H1 (cell line): ENCODE results near the gene SIK2. TPM values are rescaled to one million over a fixed set of nuclear protein-coding genes. Genes with fewer than 3 reads are reported as not detected.

ENCODE experiments used
- CTCF ChIA-PET: fragments of 300-600 bp; sonication (Branson Sonifier 250); formaldehyde crosslinking; loops from one replicate; lab custom pipeline; 2021; ENCODE audit not compliant: partially characterized antibody; lab: Charles Lee
- POLR2A ChIA-PET: fragments of 300-600 bp; sonication (Branson Sonifier 250); formaldehyde crosslinking; loops from one replicate; lab custom pipeline; 2021; ENCODE audit warnings: inconsistent platforms; ENCODE audit not compliant: partially characterized antibody; lab: Charles Lee
- DNase-seq, 2 experiments: peaks; one replicate each; pipeline versions ENCODE4 v3.0.0 to v3.0.0-alpha.2; 2010 to 2022; ENCODE audit warnings: low spot score in 2 of 2, low read depth in 1 of 2, mixed read lengths in 1 of 2
- FAIRE-seq: peaks from 2 replicates; lab custom pipeline; 2011; peaks lifted over from hg19 to GRCh38; lab: Jason Lieb, UNC
- H2AFZ ChIP-seq: 2 replicates; pipeline ENCODE4 v1.8.1; 2012; ENCODE audit warnings: low read length, inconsistent platforms
- H2AK5ac ChIP-seq: 2 replicates; pipeline ENCODE4 v1.6.1; 2013; ENCODE audit warnings: low read depth, low read length
- H2BK120ac ChIP-seq: replicated peaks from 2 replicates; pipeline ENCODE3; 2013; ENCODE audit warnings: low read depth, low read length, inconsistent platforms
- H2BK12ac ChIP-seq: 2 replicates; pipeline ENCODE4 v1.6.1; 2013; ENCODE audit warnings: low read depth, low read length
- H2BK15ac ChIP-seq: 2 replicates; pipeline ENCODE4 v1.6.1; 2013; ENCODE audit warnings: low read length
- H2BK20ac ChIP-seq: 2 replicates; pipeline ENCODE4 v1.6.1; 2013; ENCODE audit warnings: low read length
- H2BK5ac ChIP-seq: 2 replicates; pipeline ENCODE4 v1.6.1; 2013; ENCODE audit warnings: low read depth, low read length
- H3K14ac ChIP-seq: 2 replicates; pipeline ENCODE4 v1.6.1; 2013; ENCODE audit warnings: inconsistent platforms; ENCODE audit not compliant: insufficient read length
- H3K18ac ChIP-seq: 2 replicates; pipeline ENCODE4 v1.6.1; 2013; ENCODE audit warnings: low read length; ENCODE audit errors: extremely low read depth
- H3K23ac ChIP-seq: 2 replicates; pipeline ENCODE4 v1.6.1; 2013; ENCODE audit warnings: inconsistent platforms; ENCODE audit not compliant: insufficient read length
- H3K23me2 ChIP-seq: 2 replicates; pipeline ENCODE4 v1.6.1; 2013; ENCODE audit warnings: low read depth, low read length
- H3K27ac ChIP-seq: 2 replicates; pipeline ENCODE4 v1.6.1; 2011; ENCODE audit warnings: low read depth, low read length, inconsistent platforms
- H3K27me3 ChIP-seq, 4 experiments: replicated peaks in 1 of 4; 1 replicate in 1 of 4; 2 replicates in 3 of 4; pipeline versions ENCODE4 v1.6.1 to v1.8.1; 2011 to 2013; ENCODE audit warnings: low read length in 3 of 4, mild to moderate bottlenecking in 3 of 4, inconsistent platforms in 2 of 4, mixed read lengths in 2 of 4, moderate library complexity in 1 of 4; ENCODE audit not compliant: control insufficient read depth in 3 of 4, insufficient read depth in 3 of 4; ENCODE audit errors: extremely low read depth in 1 of 4
- H3K36me3 ChIP-seq, 4 experiments: 2 replicates each; pipeline versions ENCODE4 v1.6.1 to v1.8.1; 2011 to 2013; ENCODE audit warnings: mild to moderate bottlenecking in 4 of 4, low read length in 3 of 4, moderate library complexity in 2 of 4, control low read depth in 1 of 4, inconsistent platforms in 1 of 4; ENCODE audit not compliant: insufficient read depth in 4 of 4, control insufficient read depth in 2 of 4
- H3K4ac ChIP-seq: replicated peaks from 2 replicates; pipeline ENCODE3; 2013; ENCODE audit warnings: low read length, low read depth, mixed read lengths, inconsistent platforms; ENCODE audit not compliant: insufficient read length
- H3K4me1 ChIP-seq, 4 experiments: replicated peaks in 1 of 4; 1 replicate in 1 of 4; 2 replicates in 3 of 4; pipeline versions ENCODE4 v1.6.1 to v1.8.1; 2011 to 2013; ENCODE audit warnings: low read length in 3 of 4, inconsistent platforms in 2 of 4, mixed read lengths in 1 of 4; ENCODE audit not compliant: insufficient read depth in 4 of 4, control insufficient read depth in 3 of 4
- H3K4me2 ChIP-seq, 2 experiments: 2 replicates each; pipeline versions ENCODE4 v1.6.1 to v1.8.1; 2011 to 2013; ENCODE audit warnings: low read depth in 2 of 2, low read length in 2 of 2, control low read depth in 1 of 2, inconsistent platforms in 1 of 2, mild to moderate bottlenecking in 1 of 2; ENCODE audit not compliant: insufficient read depth in 1 of 2
- H3K4me3 ChIP-seq, 4 experiments: fragments of 200-600, 300-600 bp in 1 of 4; sonication (generic), shearing (Covaris generic), sonication (Bioruptor Twin) in 1 of 4; 2 replicates each; pipeline versions ENCODE4 v1.5.1 to v1.8.1; 2011 to 2016; ENCODE audit warnings: low read length in 4 of 4, low read depth in 3 of 4, control low read depth in 2 of 4, inconsistent platforms in 2 of 4, mild to moderate bottlenecking in 2 of 4, mixed read lengths in 1 of 4, moderate library complexity in 1 of 4; ENCODE audit not compliant: insufficient read depth in 2 of 4; ENCODE audit errors: extremely low read depth in 1 of 4
- H3K56ac ChIP-seq: replicated peaks from 2 replicates; pipeline ENCODE3; 2013; ENCODE audit warnings: low read depth, mild to moderate bottlenecking, mixed read lengths, low read length, inconsistent platforms; ENCODE audit not compliant: insufficient read length
- H3K79me1 ChIP-seq: 2 replicates; pipeline ENCODE4 v1.6.1; 2013; ENCODE audit warnings: low read depth, low read length, control low read depth
- H3K79me2 ChIP-seq, 2 experiments: 2 replicates each; pipeline versions ENCODE4 v1.6.1 to v1.8.1; 2012 to 2013; ENCODE audit warnings: low read length in 2 of 2, mild to moderate bottlenecking in 2 of 2, inconsistent platforms in 1 of 2; ENCODE audit not compliant: insufficient read depth in 2 of 2, control insufficient read depth in 1 of 2
- H3K9ac ChIP-seq, 4 experiments: replicated peaks in 1 of 4; 1 replicate in 1 of 4; 2 replicates in 3 of 4; pipeline versions ENCODE4 v1.6.1 to v1.8.1; 2011 to 2013; ENCODE audit warnings: low read depth in 3 of 4, low read length in 3 of 4, control low read depth in 2 of 4, mild to moderate bottlenecking in 2 of 4, moderate library complexity in 2 of 4, inconsistent platforms in 1 of 4; ENCODE audit errors: extremely low read depth in 1 of 4
- H3K9me3 ChIP-seq, 2 experiments: 2 replicates each; pipeline versions ENCODE4 v1.6.1 to v1.8.1; 2012 to 2013; ENCODE audit warnings: mild to moderate bottlenecking in 2 of 2, moderate library complexity in 2 of 2, control low read depth in 1 of 2, inconsistent platforms in 1 of 2, low read depth in 1 of 2, low read length in 1 of 2, mixed read lengths in 1 of 2; ENCODE audit not compliant: insufficient read depth in 2 of 2
- H4K20me1 ChIP-seq, 2 experiments: replicated peaks in 1 of 2; 2 replicates each; pipeline versions ENCODE3 to v1.8.1; 2011 to 2013; ENCODE audit warnings: inconsistent platforms in 2 of 2, low read length in 2 of 2, mild to moderate bottlenecking in 1 of 2; ENCODE audit not compliant: insufficient read depth in 2 of 2, control insufficient read depth in 1 of 2
- H4K5ac ChIP-seq: 2 replicates; pipeline ENCODE4 v1.6.1; 2013; ENCODE audit warnings: low read length, low read depth, mixed read lengths, inconsistent platforms; ENCODE audit not compliant: insufficient read length
- H4K8ac ChIP-seq: 2 replicates; pipeline ENCODE4 v1.8.0; 2013; ENCODE audit warnings: mild to moderate bottlenecking, moderate library complexity, low read length, inconsistent platforms; ENCODE audit not compliant: insufficient read depth; ENCODE audit errors: extremely low read depth
- H4K91ac ChIP-seq: replicated peaks from 2 replicates; pipeline ENCODE3; 2013; ENCODE audit warnings: low read length, mixed read lengths, inconsistent platforms; ENCODE audit not compliant: insufficient read length
- CBX8 ChIP-seq: fragments of 300-800, 300-1000 bp; sonication (generic); IDR thresholded peaks from 2 replicates; pipeline ENCODE4 v1.7.1; 2016; ENCODE audit warnings: low read depth, low read length, borderline replicate concordance
- CHD2 ChIP-seq: IDR thresholded peaks from 2 replicates; pipeline ENCODE4 v1.6.1; 2012; ENCODE audit warnings: low read length, improper control_type of control experiment
- CTBP2 ChIP-seq: IDR thresholded peaks from 2 replicates; pipeline ENCODE4 v1.7.0; 2011; ENCODE audit warnings: borderline replicate concordance, mild to moderate bottlenecking, moderate library complexity, mixed read lengths, low read length; ENCODE audit not compliant: insufficient read depth, insufficient read length
- EGR1 ChIP-seq: IDR thresholded peaks from 2 replicates; pipeline ENCODE4 v1.6.1; 2011; ENCODE audit warnings: low read depth, low read length, borderline replicate concordance
- GABPA ChIP-seq: IDR thresholded peaks from 2 replicates; pipeline ENCODE4 v1.6.1; 2011; ENCODE audit warnings: mild to moderate bottlenecking, low read length, moderate library complexity, borderline replicate concordance; ENCODE audit not compliant: insufficient read depth
- JUN ChIP-seq: IDR thresholded peaks from 2 replicates; pipeline ENCODE4 v1.6.1; 2011; ENCODE audit warnings: low read depth, mild to moderate bottlenecking, improper control_type of control experiment, low read length
- KDM5A ChIP-seq: fragments of 200-600 bp; IDR thresholded peaks from 2 replicates; pipeline ENCODE4 v1.7.1; 2012; ENCODE audit warnings: mild to moderate bottlenecking, low read length, inconsistent platforms, mixed read lengths
- MAFK ChIP-seq: IDR thresholded peaks from 2 replicates; pipeline ENCODE4 v1.6.1; 2012; ENCODE audit warnings: low read depth, mild to moderate bottlenecking, improper control_type of control experiment, low read length
- RFX5 ChIP-seq: IDR thresholded peaks from 2 replicates; pipeline ENCODE4 v1.6.1; 2011; ENCODE audit warnings: low read depth, low read length, improper control_type of control experiment, borderline replicate concordance
- SIN3A ChIP-seq, 2 experiments: IDR thresholded peaks in 1 of 2; conservative IDR thresholded peaks in 1 of 2; 2 replicates each; pipeline ENCODE4 v1.6.1; 2011 to 2012; ENCODE audit warnings: low read length in 2 of 2, improper control_type of control experiment in 1 of 2, low read depth in 1 of 2, mild to moderate bottlenecking in 1 of 2
- TAF1 ChIP-seq: IDR thresholded peaks from 2 replicates; pipeline ENCODE4 v1.6.1; 2011; ENCODE audit warnings: mild to moderate bottlenecking, low read depth, low read length
- ZNF274 ChIP-seq: IDR thresholded peaks from 2 replicates; pipeline ENCODE4 v1.7.0; 2012; ENCODE audit warnings: low read length, borderline replicate concordance; ENCODE audit errors: extremely low read depth
- WGBS, 2 experiments: shearing (Covaris generic) in 1 of 2; methylation state at CpG; one replicate each; pipeline versions ENCODE4 v1.1.6 to v1.1.7; 2013 to 2015; ENCODE audit warnings: low lambda C conversion rate in 2 of 2, mixed read lengths in 2 of 2, inconsistent platforms in 1 of 2, low coverage in 1 of 2, missing lambda C conversion rate in 1 of 2; ENCODE audit not compliant: insufficient replicate concordance in 2 of 2, insufficient coverage in 1 of 2, insufficient read length in 1 of 2; ENCODE audit errors: extremely low coverage in 1 of 2, missing lambda C conversion rate in 1 of 2; 5-methylcytosine and 5-hydroxymethylcytosine counted together
- polyA plus RNA-seq, 7 experiments: library from polyadenylated mRNA; depleted of rRNA in 3 of 7; stranded (reverse) in 5 of 7; unstranded in 2 of 7; fragments of >200 nt in 5 of 7; fragments of 200-250 nt in 2 of 7; gene quantifications; 1 replicate in 5 of 7; 2 replicates in 1 of 7; 4 replicates in 1 of 7; pipeline versions ENCODE4 v1.2.1 to v1.2.3, GENCODE V29; 2011 to 2013; ENCODE audit warnings: missing spikeins in 2 of 7, mixed read lengths in 2 of 7
- total RNA-seq: library from RNA; stranded (reverse); fragmentation: NEBNext Ultra II Directional; extraction: Animal tissue kit (Norgen Biotek cat#: 25700); gene quantifications from 2 replicates; pipeline ENCODE4 v1.2.1, GENCODE V29; 2021

SIK2 gene
- total and polyA plus RNA-seq, 2 of the 8 experiments (the other 6 are each of a cell fraction or from before 2014, with no cell fraction given), result 8.8 to 11.2 TPM

DNA sequence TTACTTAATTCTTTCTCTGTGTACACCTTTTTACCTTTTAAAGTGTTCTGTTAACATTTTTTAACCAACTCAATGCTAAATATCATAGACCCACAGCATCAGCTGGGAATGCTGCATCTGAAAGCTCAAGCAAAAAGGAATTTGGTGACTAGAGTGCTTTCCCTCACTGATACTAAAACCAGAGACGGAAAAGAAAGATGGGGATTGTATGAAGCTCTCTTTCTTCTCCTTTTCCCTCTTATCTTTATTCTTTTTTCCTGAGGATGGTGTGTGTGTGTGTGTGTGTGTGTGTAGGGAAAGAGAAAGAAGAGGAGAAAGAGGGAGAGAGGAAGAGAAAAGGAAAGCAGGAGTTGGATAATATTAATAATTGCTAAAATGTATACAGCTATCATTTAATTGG is 4.1 kb upstream of the SIK2 start:
- no peak overlapping the region for H2BK5ac ChIP-seq
- no peak overlapping the region for H4K8ac ChIP-seq
- H3K4me1 ChIP-seq, result peaks cover 0 to 4% (median 2%) of the 10 kb centered on the region in 4 experiments; a peak in 2 of 7 replicates
- H2BK12ac ChIP-seq, result no peak overlapping the region
- no peaks in the 10 kb centered on the region for H3K9me3 ChIP-seq
- H3K56ac ChIP-seq, result no peak overlapping the region
- ChIA-PET CTCF (interaction anchor here (0.6 to 3.3 kb wide), 14 partner anchors 8 to 244 kb away, joined by 3 to 14 read pairs (median 4); no protein-coding TSS in a partner anchor), POLR2A (interaction anchor here (0.6 to 1.4 kb wide), 2 partner anchors 168 to 228 kb away, joined by 3 to 4 read pairs; partner anchors contain the start of gene PPP2R1B)
- H2AFZ ChIP-seq, result no peak overlapping the region
- no peak overlapping the region for H2BK120ac ChIP-seq
- no peaks in the 10 kb centered on the region for H3K36me3 ChIP-seq
- H3K79me2 ChIP-seq, result no peaks in the 10 kb centered on the region
- H3K9ac ChIP-seq, result no peak overlapping the region
- 75% methylated on average over 1 of the region's 1 CpG; no CpG with 5 or more reads in 1 of the 2 experiments for whole genome bisulfite sequencing, 2 experiments
- FAIRE-seq (no peak), DNase-seq (no peak)
- no peak overlapping the region for H3K4me2 ChIP-seq
- H3K4me3 ChIP-seq, result no peak overlapping the region
- no peak for TF ChIP-seq GABPA
- no peak for TF ChIP-seq CBX8
- TF ChIP-seq JUN, result no peak
- TF ChIP-seq CHD2, result no peak
- no peak for TF ChIP-seq RFX5
- TF ChIP-seq CTBP2, result no peak
- no peak for TF ChIP-seq KDM5A
- no peak for TF ChIP-seq EGR1
- TF ChIP-seq SIN3A (conservative IDR thresholded peaks at IDR 0.05 in 1 of 2, IDR thresholded peaks at IDR 0.05 in 1 of 2; ENCODE audit: low read depth in 1 of 2, low read length in 2 of 2), result no peak
- TF ChIP-seq TAF1, result no peak
- no peak for TF ChIP-seq MAFK
- no peak for TF ChIP-seq ZNF274
- peaks cover 0 to 8% (median 4%) of the 10 kb centered on the region in 4 experiments; a peak in 4 of 7 replicates for H3K27me3 ChIP-seq
- no peak overlapping the region for H2AK5ac ChIP-seq
- H2BK15ac ChIP-seq, result no peak overlapping the region
- no peak overlapping the region for H3K27ac ChIP-seq
- no peak overlapping the region for H3K23ac ChIP-seq
- H3K23me2 ChIP-seq, result peaks cover 2% of the 10 kb centered on the region; the same call in 1 of the 2 replicates
- H2BK20ac ChIP-seq, result no peak overlapping the region
- H4K91ac ChIP-seq, result no peak overlapping the region
- no peak overlapping the region for H3K18ac ChIP-seq
- no peaks in the 10 kb centered on the region for H3K79me1 ChIP-seq
- no peak overlapping the region for H4K5ac ChIP-seq
- H4K20me1 ChIP-seq, result peaks cover under 1% of the 10 kb centered on the region in 2 experiments
- no peak overlapping the region for H3K4ac ChIP-seq
- H3K14ac ChIP-seq, result no peak overlapping the region
